GM23338 (cell line): ENCODE results near the gene PPIP5K2. TPM values are rescaled to one million over a fixed set of nuclear protein-coding genes. Genes with fewer than 3 reads are reported as not detected.

Experiments used
- ATAC-seq: fragments of 200-7000 bp; cut with Tn5 transposase; 3 replicates; pipeline ENCODE4 v1.9.1; 2020
- DNase-seq: peaks from one replicate; pipeline ENCODE4 v3.0.0-alpha.2; 2015; ENCODE audit warnings: low spot score
- H2AFZ ChIP-seq: fragments of 200-600 bp; sonication (generic); 2 replicates; pipeline ENCODE4 v1.8.0; 2016; ENCODE audit warnings: antibody characterized with exemption, mild to moderate bottlenecking, moderate library complexity
- H3F3A ChIP-seq: fragments of 200-600 bp; sonication (generic); replicated peaks from 2 replicates; pipeline ENCODE4 v1.8.0; 2017; ENCODE audit warnings: antibody characterized with exemption, mixed run types, low read depth
- H3K27ac ChIP-seq: fragments of 200-600 bp; sonication (generic); 2 replicates; pipeline ENCODE4 v1.6.1; 2016; ENCODE audit warnings: low read depth
- H3K27me3 ChIP-seq: fragments of 200-600 bp; sonication (generic); 2 replicates; pipeline ENCODE4 v1.8.0; 2016; ENCODE audit warnings: mild to moderate bottlenecking, mixed run types, moderate library complexity; ENCODE audit not compliant: insufficient read depth
- H3K36me3 ChIP-seq: fragments of 200-600 bp; sonication (generic); 2 replicates; pipeline ENCODE4 v1.8.0; 2016; ENCODE audit warnings: mild to moderate bottlenecking; ENCODE audit not compliant: insufficient read depth
- H3K4me1 ChIP-seq: fragments of 200-600 bp; sonication (generic); 2 replicates; pipeline ENCODE4 v1.8.0; 2016; ENCODE audit warnings: mild to moderate bottlenecking, moderate library complexity; ENCODE audit not compliant: insufficient read depth
- H3K4me2 ChIP-seq: fragments of 200-600 bp; sonication (generic); 2 replicates; pipeline ENCODE4 v1.7.1; 2017; ENCODE audit warnings: mixed run types
- H3K4me3 ChIP-seq: fragments of 200-600 bp; sonication (generic); 2 replicates; pipeline ENCODE4 v1.6.1; 2016; ENCODE audit warnings: mixed run types
- H3K79me2 ChIP-seq: fragments of 200-600 bp; sonication (generic); replicated peaks from 2 replicates; pipeline ENCODE4 v1.8.0; 2017; ENCODE audit warnings: mild to moderate bottlenecking; ENCODE audit not compliant: insufficient read depth
- H3K9me2 ChIP-seq: fragments of 200-600 bp; sonication (generic); 2 replicates; pipeline ENCODE4 v1.8.0; 2017; ENCODE audit not compliant: insufficient read depth
- H4K20me1 ChIP-seq: fragments of 200-600 bp; sonication (generic); replicated peaks from 2 replicates; pipeline ENCODE4 v1.8.0; 2017; ENCODE audit warnings: mild to moderate bottlenecking; ENCODE audit not compliant: insufficient read depth
- H3K27ac Mint-ChIP-seq: 2 replicates; pipeline ENCODE4 v1.8.0; 2020; ENCODE audit warnings: inconsistent platforms, mild to moderate bottlenecking, moderate library complexity, mixed read lengths
- H3K27me3 Mint-ChIP-seq: 3 replicates; pipeline ENCODE4 v1.8.0; 2022; ENCODE audit warnings: low read depth, mild to moderate bottlenecking, moderate library complexity, mixed read lengths, inconsistent platforms; ENCODE audit not compliant: insufficient read depth, poor library complexity
- H3K36me3 Mint-ChIP-seq: 3 replicates; pipeline ENCODE4 v1.8.0; 2021; ENCODE audit warnings: low read depth, mild to moderate bottlenecking, inconsistent platforms, moderate library complexity, mixed read lengths
- H3K4me1 Mint-ChIP-seq: 3 replicates; pipeline ENCODE4 v1.8.0; 2020; ENCODE audit warnings: mild to moderate bottlenecking, inconsistent platforms, mixed read lengths
- H3K4me3 Mint-ChIP-seq: 3 replicates; pipeline ENCODE4 v1.8.0; 2021; ENCODE audit warnings: moderate library complexity, mild to moderate bottlenecking, inconsistent platforms, mixed read lengths
- H3K9me3 Mint-ChIP-seq: 3 replicates; pipeline ENCODE4 v1.8.0; 2020; ENCODE audit warnings: moderate library complexity, mild to moderate bottlenecking, inconsistent platforms, mixed read lengths
- CREB1 ChIP-seq: fragments of 250-450 bp; sonication (Bioruptor Pico); IDR thresholded peaks from 2 replicates; pipeline ENCODE4 v1.5.0; 2020; ENCODE audit warnings: low read depth, mild to moderate bottlenecking, moderate library complexity
- CTCF ChIP-seq, 2 experiments: fragments of 200-600 bp in 1 of 2; sonication (generic) in 1 of 2; conservative IDR thresholded peaks; 2 replicates each; pipeline versions ENCODE4 v1.5.1 to v1.6.1; 2016 to 2017; ENCODE audit warnings: antibody characterized with exemption in 2 of 2, low read depth in 2 of 2, mild to moderate bottlenecking in 2 of 2, moderate library complexity in 1 of 2
- ETS1 ChIP-seq: IDR thresholded peaks from 2 replicates; pipeline ENCODE4 v1.6.1; 2016; ENCODE audit warnings: antibody characterized with exemption
- EZH2phosphoT487 ChIP-seq: fragments of 200-600 bp; sonication (generic); IDR thresholded peaks from one replicate; pipeline ENCODE4 v1.8.1; 2018; ENCODE audit warnings: antibody characterized with exemption; ENCODE audit not compliant: unreplicated experiment
- JUNB ChIP-seq: IDR thresholded peaks from one replicate; pipeline ENCODE4 v1.6.1; 2016; ENCODE audit warnings: antibody characterized with exemption; ENCODE audit not compliant: unreplicated experiment
- POLR2AphosphoS5 ChIP-seq: IDR thresholded peaks from 2 replicates; pipeline ENCODE4 v1.6.1; 2016; ENCODE audit warnings: antibody characterized with exemption, low read depth
- REST ChIP-seq: IDR thresholded peaks from one replicate; pipeline ENCODE4 v1.6.1; 2018; ENCODE audit warnings: antibody characterized with exemption; ENCODE audit not compliant: unreplicated experiment
- ZNF114 ChIP-seq: fragments of 250-450 bp; sonication (Bioruptor Pico); IDR thresholded peaks from 2 replicates; pipeline ENCODE4 v1.5.0; 2020; ENCODE audit warnings: mild to moderate bottlenecking, moderate library complexity
- ZNF331 ChIP-seq: fragments of 250-450 bp; sonication (Bioruptor Pico); IDR thresholded peaks from 2 replicates; pipeline ENCODE4 v1.5.0; 2020; ENCODE audit warnings: low read depth, mild to moderate bottlenecking, moderate library complexity
- polyA plus RNA-seq: library from polyadenylated mRNA; unstranded; fragments of >200 nt; fragmentation: Nextera tagmentation; extraction: Ambion mirVana; gene quantifications from 2 replicates; pipeline ENCODE4 v1.2.1, GENCODE V29; 2016
- total RNA-seq: library from RNA; depleted of rRNA; stranded (reverse); fragments of >200 nt; shearing (Covaris generic); gene quantifications from 2 replicates; pipeline ENCODE4 v1.2.3, GENCODE V29; 2014

The PPIP5K2 gene
- total and polyA plus RNA-seq, 2 experiments from 2014 or later = 41.7 to 45.4 TPM

GRCh38 chr5:103237778-103238177 lies 117.7 kb downstream of the PPIP5K2 start (continued):
- TF ChIP-seq ETS1 (no peak), EZH2phosphoT487 (no peak), CTCF (conservative IDR thresholded peaks at IDR 0.05; ENCODE audit: low read depth in 2 of 2) (no peak), JUNB (no peak)

- DNase-seq = no peak
- Histone ChIP-seq H3K27ac (no peak overlapping the region), H3K79me2 (no peaks in the 10 kb centered on the region), H4K20me1 (no peaks in the 10 kb centered on the region), H3K4me3 (no peak overlapping the region), H3K4me1 (no peaks in the 10 kb centered on the region), H3K36me3 (no peaks in the 10 kb centered on the region), H3K27me3 (no peaks in the 10 kb centered on the region), H3F3A (no peaks in the 10 kb centered on the region), H3K9me2 (no peaks in the 10 kb centered on the region; the same call in 1 of the 2 replicates), H2AFZ (peak overlapping the region; percentile 57; the same call in 1 of the 2 replicates), H3K4me2 (no peak overlapping the region)
- Mint-ChIP-seq H3K9me3 (peaks cover 12% of the 10 kb centered on the region; the same call in 2 of the 3 replicates), H3K27me3 (peaks cover 1% of the 10 kb centered on the region), H3K4me1 (no peaks in the 10 kb centered on the region; the same call in 1 of the 3 replicates), H3K4me3 (no peak overlapping the region), H3K27ac (no peak overlapping the region; the same call in 1 of the 2 replicates), H3K36me3 (peaks cover 5% of the 10 kb centered on the region; the same call in 1 of the 3 replicates)
- ATAC-seq = no peak
- TF ChIP-seq CTCF (conservative IDR thresholded peaks at IDR 0.05; ENCODE audit: low read depth in 2 of 2) (no peak), ZNF114 (CRISPR knock-in tag) (no peak), EZH2phosphoT487 (no peak), ETS1 (no peak), REST (no peak), POLR2AphosphoS5 (no peak), CREB1 (no peak), JUNB (no peak), ZNF331 (CRISPR knock-in tag) (no peak)
Observed at GRCh38 chr5:103243665-103244064, 123.6 kb downstream of the PPIP5K2 start.
